ENCODE measurements around the gene IFIH1. TPM values are rescaled to one million over a fixed set of nuclear protein-coding genes. Genes with fewer than 3 reads are reported as not detected.

The IFIH1 gene
- total and polyA plus RNA-seq, 2 of the 8 experiments (the other 6 are each of a cell fraction or from before 2014, with no cell fraction given), result 0.32 to 2.0 TPM

- TF ChIP-seq, protein P1, sequence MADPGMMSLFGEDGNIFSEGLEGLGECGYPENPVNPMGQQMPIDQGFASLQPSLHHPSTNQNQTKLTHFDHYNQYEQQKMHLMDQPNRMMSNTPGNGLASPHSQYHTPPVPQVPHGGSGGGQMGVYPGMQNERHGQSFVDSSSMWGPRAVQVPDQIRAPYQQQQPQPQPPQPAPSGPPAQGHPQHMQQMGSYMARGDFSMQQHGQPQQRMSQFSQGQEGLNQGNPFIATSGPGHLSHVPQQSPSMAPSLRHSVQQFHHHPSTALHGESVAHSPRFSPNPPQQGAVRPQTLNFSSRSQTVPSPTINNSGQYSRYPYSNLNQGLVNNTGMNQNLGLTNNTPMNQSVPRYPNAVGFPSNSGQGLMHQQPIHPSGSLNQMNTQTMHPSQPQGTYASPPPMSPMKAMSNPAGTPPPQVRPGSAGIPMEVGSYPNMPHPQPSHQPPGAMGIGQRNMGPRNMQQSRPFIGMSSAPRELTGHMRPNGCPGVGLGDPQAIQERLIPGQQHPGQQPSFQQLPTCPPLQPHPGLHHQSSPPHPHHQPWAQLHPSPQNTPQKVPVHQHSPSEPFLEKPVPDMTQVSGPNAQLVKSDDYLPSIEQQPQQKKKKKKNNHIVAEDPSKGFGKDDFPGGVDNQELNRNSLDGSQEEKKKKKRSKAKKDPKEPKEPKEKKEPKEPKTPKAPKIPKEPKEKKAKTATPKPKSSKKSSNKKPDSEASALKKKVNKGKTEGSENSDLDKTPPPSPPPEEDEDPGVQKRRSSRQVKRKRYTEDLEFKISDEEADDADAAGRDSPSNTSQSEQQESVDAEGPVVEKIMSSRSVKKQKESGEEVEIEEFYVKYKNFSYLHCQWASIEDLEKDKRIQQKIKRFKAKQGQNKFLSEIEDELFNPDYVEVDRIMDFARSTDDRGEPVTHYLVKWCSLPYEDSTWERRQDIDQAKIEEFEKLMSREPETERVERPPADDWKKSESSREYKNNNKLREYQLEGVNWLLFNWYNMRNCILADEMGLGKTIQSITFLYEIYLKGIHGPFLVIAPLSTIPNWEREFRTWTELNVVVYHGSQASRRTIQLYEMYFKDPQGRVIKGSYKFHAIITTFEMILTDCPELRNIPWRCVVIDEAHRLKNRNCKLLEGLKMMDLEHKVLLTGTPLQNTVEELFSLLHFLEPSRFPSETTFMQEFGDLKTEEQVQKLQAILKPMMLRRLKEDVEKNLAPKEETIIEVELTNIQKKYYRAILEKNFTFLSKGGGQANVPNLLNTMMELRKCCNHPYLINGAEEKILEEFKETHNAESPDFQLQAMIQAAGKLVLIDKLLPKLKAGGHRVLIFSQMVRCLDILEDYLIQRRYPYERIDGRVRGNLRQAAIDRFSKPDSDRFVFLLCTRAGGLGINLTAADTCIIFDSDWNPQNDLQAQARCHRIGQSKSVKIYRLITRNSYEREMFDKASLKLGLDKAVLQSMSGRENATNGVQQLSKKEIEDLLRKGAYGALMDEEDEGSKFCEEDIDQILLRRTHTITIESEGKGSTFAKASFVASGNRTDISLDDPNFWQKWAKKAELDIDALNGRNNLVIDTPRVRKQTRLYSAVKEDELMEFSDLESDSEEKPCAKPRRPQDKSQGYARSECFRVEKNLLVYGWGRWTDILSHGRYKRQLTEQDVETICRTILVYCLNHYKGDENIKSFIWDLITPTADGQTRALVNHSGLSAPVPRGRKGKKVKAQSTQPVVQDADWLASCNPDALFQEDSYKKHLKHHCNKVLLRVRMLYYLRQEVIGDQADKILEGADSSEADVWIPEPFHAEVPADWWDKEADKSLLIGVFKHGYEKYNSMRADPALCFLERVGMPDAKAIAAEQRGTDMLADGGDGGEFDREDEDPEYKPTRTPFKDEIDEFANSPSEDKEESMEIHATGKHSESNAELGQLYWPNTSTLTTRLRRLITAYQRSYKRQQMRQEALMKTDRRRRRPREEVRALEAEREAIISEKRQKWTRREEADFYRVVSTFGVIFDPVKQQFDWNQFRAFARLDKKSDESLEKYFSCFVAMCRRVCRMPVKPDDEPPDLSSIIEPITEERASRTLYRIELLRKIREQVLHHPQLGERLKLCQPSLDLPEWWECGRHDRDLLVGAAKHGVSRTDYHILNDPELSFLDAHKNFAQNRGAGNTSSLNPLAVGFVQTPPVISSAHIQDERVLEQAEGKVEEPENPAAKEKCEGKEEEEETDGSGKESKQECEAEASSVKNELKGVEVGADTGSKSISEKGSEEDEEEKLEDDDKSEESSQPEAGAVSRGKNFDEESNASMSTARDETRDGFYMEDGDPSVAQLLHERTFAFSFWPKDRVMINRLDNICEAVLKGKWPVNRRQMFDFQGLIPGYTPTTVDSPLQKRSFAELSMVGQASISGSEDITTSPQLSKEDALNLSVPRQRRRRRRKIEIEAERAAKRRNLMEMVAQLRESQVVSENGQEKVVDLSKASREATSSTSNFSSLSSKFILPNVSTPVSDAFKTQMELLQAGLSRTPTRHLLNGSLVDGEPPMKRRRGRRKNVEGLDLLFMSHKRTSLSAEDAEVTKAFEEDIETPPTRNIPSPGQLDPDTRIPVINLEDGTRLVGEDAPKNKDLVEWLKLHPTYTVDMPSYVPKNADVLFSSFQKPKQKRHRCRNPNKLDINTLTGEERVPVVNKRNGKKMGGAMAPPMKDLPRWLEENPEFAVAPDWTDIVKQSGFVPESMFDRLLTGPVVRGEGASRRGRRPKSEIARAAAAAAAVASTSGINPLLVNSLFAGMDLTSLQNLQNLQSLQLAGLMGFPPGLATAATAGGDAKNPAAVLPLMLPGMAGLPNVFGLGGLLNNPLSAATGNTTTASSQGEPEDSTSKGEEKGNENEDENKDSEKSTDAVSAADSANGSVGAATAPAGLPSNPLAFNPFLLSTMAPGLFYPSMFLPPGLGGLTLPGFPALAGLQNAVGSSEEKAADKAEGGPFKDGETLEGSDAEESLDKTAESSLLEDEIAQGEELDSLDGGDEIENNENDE (IDR thresholded peaks at IDR 0.05; ENCODE audit: insufficient replicate concordance, low read length), result no peak
- TF ChIP-seq POU5F1 (IDR thresholded peaks at IDR 0.05; ENCODE audit: low read depth, low read length), result no peak
- TF ChIP-seq SP4 (IDR thresholded peaks at IDR 0.05; ENCODE audit: low read length), result no peak
- TF ChIP-seq POLR2A (IDR thresholded peaks at IDR 0.05; ENCODE audit: control extremely low read depth in 1 of 2, low read depth in 2 of 2, low read length in 2 of 2), result no peak
Observed at GRCh38 chr2:162258686-162259085, 59.8 kb downstream of the IFIH1 start (continued).

Measured in H1 (cell line).